HG02610 (cell line): ENCODE measurements around the gene DHRS3.
"Not testable (repeated sequence)": the region's sequence is repeated elsewhere in the genome, so short reads cannot be mapped to it uniquely, and the experiment has no call there.

Experiments used
- ATAC-seq: cut with Tn5 transposase; IDR thresholded peaks from one replicate; pipeline ENCODE4 v1.9.1; 2021; ENCODE audit warnings: mild to moderate bottlenecking, moderate library complexity; ENCODE audit not compliant: unreplicated experiment

The DHRS3 gene

GRCh38 chr1:12617901-12618660 lies at the start of gene DHRS3:
Gene DHRS3 (minus strand): TSS chr1:12618210. CDS start chr1:12617348, 862 bp downstream.
- peak; percentile 35 for ATAC-seq

- ATAC-seq, result no peak
Observed at GRCh38 chr1:12666141-12666735, 48.2 kb upstream of the DHRS3 start.

DNA sequence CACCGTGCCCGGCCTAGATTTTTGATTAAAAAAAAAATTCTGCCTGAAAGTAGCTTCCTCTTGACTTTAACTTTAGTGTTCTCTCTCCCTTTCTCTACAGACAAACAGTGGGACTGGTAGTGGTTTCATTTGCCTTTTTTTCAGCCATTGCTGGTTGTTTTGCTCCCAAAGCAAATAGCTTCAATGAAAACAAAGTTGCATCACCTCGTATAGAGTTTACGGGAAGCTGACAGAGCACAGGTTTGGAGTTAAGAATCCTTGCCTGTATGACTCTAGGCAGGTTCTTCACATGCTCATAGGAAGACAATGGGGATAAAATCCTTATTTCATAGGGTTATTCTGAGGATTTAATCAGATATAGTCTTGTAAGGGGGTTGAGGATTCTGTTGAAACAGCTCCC lies 47.5 kb upstream of the DHRS3 start:
- no peak for ATAC-seq

DNA sequence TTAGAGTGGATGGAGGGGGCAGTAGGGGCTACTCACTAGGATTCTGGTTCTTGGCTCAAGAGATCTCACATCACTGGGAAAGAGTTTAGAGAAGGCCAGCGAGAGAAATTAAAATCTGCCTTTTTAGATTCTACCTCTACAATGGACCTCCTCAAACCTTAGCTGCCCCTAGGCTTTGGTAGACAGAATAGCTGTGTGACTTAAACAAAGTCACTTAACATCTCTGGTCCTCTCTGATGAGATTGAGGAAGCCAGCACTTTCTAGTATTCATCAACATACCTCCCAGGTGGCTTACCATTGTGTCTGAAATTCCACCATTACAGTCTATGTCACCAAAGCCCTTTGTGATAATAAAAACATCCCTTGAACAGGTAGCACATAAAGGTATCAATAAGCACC lies 44.5 kb upstream of the DHRS3 start:
- ATAC-seq, result no peak

- no peak for ATAC-seq
Observed at GRCh38 chr1:12661606-12662219, 43.7 kb upstream of the DHRS3 start.

- ATAC-seq, result no peak
Observed at GRCh38 chr1:12658531-12659453, 40.8 kb upstream of the DHRS3 start.

- not testable (repeated sequence) for ATAC-seq
Observed at GRCh38 chr1:12657885-12658512, 40.0 kb upstream of the DHRS3 start.

DNA sequence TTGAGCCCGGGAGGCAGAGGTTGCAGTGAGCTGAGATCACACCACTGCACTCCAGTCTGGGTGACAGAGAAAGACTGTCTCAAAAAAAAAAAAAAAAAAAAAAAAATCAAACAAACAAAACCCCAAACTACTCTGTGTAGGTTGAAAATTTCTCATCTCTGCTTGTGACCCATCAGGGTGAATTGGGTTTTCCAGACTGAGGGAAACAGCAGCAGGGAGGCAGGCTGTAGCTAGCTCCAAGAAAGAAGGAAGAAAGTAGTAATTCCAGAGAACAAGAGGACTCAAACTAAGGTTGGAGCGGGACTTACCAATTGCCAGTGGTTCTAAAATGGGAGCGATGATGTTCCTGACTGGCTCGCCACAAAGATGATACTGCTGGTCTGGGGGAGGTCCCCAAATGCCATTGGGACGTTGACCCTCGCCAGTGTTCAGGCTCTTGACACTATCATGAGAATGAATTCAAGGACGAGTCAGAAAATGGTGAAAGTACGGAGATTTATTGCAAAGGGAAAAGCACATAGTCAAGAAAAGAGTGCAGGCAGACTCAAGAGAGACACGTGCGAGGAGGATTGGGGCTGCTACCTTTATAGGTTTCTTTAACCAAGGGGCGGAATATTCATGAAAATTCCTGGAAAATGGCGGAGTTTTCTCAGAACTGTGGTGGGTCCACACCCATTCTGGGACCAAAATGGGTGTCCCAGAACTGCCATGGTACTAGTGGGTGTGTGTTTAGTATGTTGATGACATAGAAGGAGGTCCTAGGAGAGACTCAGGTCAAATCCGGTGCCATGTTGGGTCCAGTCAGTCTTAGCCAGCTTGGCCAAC lies 39.3 kb upstream of the DHRS3 start:
- ATAC-seq, result no peak

DNA sequence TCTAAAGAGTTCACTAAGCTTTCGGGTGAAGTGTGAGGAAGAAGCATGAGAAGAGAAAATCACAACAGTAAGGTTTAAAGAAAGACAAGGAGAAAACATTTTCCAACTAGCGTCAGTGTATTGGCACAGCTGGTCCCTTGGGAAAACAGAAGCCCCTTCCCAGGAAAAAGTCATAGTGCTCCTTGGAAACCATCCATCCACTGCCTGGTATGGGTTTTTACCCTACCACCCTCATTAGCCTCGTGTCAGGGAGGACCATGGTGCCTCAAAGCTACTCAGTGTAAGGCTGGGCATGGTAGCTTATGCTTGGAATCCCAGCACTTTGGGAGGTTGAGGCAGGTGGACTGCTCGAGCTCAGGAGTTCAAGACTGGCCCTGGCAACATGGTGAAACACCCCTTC lies 38.6 kb upstream of the DHRS3 start:
- no peak for ATAC-seq

- no peak for ATAC-seq
Observed at GRCh38 chr1:12654657-12655056, 36.6 kb upstream of the DHRS3 start.

DNA sequence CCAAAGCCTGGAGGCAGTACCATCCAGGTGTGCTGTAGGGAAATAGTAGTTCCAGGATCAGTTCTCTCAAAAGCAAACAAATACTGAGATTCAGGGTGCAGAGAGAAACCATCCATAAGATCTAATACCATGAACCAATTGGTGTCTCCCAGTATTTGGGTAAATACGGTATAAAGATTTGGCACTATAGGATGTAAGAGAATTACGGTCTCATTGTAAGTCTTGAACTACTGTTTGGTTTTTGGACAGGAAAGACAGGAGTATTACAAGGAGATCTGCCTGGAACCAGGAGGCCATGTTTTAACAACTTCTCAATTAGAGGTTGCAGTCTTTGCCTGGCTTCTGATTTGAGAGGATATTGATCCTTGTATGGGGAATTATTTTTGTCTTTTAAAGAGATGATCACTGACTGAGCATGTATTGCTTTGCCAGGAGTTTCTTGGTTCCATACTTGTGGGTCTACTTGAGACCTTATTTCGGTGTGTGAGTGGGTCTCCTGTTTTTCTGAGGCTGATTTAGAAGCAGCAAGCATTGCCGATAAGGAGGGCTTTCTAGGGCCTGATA lies 36.1 kb upstream of the DHRS3 start:
- ATAC-seq, result no peak

GRCh38 chr1:12649971-12650421 lies 32.0 kb upstream of the DHRS3 start:
- ATAC-seq, result no peak

GRCh38 chr1:12648741-12649140 lies 30.7 kb upstream of the DHRS3 start:
- no peak for ATAC-seq

DNA sequence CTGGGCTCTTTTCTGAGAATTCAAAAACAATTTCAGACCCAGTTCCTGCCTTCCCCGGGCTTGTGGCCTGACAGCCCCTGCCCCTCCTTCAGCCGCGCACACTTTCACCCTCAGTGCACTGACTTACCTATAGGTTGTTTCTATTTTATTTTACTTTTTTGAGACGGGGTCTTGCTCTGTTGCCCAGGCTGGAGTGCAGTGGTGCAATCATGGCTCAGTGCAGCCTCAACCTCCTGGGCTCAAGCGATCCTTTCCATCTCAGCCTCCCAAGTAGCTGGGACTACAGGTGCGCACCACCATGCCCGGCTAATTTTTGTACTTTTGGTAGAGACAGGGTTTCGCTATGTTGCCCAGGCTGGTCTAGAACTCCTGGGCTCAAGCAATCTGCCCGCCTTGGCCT lies 27.4 kb upstream of the DHRS3 start:
- not testable (repeated sequence) for ATAC-seq

DNA sequence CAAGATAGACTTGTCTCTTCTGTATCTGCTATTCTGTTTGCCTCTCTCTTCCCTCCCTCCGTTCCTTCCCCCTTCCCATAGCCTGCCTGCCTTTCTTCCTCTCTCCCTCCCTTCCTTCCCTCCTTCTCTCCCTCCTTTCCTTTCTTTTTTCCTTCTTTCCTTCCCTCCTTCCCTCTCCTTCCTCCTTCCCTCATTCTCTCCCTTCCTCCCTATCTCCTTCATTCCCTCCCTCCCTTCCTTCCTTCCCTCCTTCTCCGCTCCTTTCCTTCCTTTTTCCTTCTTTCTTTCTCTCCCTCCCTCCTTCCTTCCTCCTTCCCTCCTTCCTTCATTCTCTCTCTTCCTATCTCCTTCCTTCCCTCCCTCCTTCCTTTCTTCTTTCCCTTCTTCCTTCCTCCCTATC lies 26.8 kb upstream of the DHRS3 start:
- ATAC-seq, result no peak

DNA sequence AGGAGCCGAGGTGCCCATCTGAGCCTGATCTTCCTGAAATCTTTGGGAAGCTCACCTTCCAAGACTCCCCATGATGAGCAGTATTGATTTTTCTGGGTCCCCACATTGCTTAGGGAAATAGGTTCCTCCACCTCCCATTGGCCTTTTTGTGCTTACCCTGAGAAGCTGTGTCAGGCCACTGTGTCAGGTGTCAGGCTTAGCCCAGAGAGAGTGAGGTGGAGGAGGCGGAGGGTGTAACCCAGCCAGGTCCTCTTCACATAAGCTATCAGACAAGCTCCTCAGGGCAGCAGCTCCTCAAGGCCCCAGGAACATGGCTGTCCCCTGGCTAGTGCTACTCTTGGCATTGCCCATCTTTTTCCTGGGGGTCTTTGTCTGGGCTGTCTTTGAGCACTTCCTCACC lies 26.2 kb upstream of the DHRS3 start:
- no peak for ATAC-seq

DNA sequence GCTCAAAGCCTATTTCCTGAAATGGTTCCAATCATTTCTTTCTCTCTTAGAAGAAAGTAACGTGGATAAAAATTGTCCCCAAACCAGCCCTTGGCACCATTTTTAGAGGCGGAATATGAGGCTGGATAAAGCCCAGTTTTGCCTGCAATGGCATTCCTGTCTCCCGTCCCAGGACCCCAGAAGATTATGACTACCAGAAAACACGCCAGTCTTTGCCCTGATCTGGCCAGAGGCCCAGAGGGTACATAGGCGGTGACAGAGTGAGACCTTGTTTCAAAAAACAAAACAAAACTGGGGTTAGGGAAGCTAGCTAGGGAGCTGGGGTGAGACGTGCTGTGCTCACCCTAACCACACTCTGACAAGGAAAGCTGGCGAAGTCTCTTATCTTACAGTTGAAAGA lies 25.8 kb upstream of the DHRS3 start, which contains the start of gene AADACL4:
TSS of gene AADACL4 (plus strand) at position 301 of the 400 bp plus-strand sequence. CDS start 462 bp downstream, outside the sequence.
- no peak for ATAC-seq

GRCh38 chr1:12643079-12643478 lies 25.1 kb upstream of the DHRS3 start:
- ATAC-seq, result no peak

- no peak for ATAC-seq
Observed at GRCh38 chr1:12640958-12641272, 22.9 kb upstream of the DHRS3 start.
